ENCODE results near the gene CYBRD1.

DNA sequence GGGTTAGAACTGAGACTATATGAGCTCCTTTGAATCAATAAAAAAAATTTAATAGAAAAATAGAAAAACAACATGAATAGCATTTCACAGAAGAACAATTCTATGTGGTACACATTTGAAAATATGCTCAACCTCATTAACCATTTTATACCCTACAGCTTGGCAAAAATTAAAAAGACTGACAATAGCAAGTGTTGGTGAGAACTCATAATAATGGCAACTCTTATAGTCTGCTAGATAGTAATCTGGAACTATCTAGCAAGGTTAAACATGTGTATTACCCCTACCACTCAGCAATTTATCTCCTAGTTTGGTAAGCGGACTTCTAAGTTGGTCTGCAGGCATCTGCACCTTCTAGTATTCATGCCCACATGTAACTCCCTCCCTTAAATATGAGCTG is 67.8 kb downstream of the CYBRD1 start:
- TF ChIP-seq, protein P1, sequence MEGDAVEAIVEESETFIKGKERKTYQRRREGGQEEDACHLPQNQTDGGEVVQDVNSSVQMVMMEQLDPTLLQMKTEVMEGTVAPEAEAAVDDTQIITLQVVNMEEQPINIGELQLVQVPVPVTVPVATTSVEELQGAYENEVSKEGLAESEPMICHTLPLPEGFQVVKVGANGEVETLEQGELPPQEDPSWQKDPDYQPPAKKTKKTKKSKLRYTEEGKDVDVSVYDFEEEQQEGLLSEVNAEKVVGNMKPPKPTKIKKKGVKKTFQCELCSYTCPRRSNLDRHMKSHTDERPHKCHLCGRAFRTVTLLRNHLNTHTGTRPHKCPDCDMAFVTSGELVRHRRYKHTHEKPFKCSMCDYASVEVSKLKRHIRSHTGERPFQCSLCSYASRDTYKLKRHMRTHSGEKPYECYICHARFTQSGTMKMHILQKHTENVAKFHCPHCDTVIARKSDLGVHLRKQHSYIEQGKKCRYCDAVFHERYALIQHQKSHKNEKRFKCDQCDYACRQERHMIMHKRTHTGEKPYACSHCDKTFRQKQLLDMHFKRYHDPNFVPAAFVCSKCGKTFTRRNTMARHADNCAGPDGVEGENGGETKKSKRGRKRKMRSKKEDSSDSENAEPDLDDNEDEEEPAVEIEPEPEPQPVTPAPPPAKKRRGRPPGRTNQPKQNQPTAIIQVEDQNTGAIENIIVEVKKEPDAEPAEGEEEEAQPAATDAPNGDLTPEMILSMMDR (IDR thresholded peaks at IDR 0.05): no peak
- no peak for TF ChIP-seq POLR2A (IDR thresholded peaks at IDR 0.05)
